Measurements from ENCODE around the gene ASS1.
A peak's percentile ranks its signal among the peaks of the same experiment; 100 is the strongest.
"Not testable (repeated sequence)": the region's sequence is repeated elsewhere in the genome, so short reads cannot be mapped to it uniquely, and the experiment has no call there.

The ASS1 gene

DNA sequence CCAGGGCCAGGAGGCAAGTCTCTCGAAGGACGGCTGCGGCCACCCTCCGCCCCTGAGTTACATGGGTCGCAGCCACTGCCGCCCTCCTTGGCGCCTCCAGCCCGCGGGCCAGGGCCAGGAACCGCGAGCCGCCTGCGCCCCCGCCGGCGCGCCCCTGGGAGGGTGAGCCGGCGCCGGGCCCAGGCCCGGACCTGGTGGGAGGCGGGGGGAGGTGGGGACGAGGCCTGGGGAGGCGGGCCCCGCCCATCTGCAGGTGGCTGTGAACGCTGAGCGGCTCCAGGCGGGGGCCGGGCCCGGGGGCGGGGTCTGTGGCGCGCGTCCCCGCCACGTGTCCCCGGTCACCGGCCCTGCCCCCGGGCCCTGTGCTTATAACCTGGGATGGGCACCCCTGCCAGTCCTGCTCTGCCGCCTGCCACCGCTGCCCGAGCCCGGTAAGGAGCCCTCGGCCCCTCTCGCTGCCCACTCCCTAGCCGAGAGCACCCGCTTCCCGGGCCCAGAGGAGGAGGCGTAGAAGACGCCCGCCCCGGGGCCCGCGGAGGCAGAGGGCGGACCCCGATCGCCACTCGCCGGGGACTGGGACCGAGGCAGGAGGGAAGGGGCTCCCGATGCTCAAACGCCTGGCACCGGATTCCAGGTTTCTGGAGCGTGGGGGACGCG, at the start of gene ASS1:
Gene ASS1 (plus strand): TSS at position 397 of the 657 bp plus-strand sequence. CDS start 7,268 bp downstream, outside the sequence.
- DNase-seq = peak in 2 of 3 donors; percentile 19 to 61

DNA sequence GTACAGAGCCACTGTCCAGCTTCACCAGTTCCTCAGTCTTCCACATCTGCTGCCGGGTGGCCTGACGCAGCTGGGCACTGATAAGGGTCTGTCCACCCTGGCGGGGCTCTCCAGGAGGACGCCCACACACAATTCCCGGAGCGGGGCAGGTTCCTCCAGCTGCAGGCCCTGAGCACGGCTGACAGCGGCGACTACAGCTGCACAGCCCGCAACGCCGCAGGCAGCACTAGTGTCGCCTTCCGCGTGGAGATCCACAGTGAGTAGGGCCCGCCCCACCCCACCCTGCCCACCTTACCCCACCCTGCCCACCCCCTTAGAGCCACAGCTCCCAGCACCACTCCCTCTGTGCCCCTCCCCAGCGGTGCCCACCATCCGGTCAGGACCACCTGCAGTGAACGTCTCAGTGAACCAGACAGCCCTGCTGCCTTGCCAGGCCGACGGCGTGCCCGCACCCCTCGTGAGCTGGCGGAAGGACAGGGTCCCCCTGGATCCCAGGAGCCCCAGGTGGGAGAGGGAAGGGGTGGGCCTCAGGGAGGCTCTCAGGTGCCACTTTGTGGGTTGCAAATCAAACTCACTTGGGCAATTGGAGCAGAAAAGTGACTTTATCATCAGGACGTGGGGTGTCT, 48.8 kb upstream of the ASS1 start:
- DNase-seq = no peak

DNA sequence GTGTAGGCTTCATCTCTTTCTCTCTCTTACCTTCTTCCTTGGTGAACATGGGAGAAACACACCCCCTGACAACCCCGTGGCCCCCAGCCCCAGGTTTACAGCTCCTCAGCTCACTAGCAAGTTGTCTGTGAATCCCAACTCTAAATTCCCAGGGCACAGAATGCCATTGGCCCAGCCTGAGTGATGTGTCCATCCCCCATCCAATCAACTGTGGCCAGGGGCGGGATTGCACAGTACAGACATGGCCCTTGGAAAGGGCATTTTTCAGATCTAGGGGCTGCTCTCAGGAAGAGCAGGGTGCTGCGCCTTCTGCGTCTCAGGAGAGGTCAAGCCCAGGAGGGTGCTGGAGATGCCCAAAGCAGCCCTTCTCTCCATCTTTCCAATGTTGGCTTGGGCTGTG, 48.2 kb upstream of the ASS1 start:
- peak in 1 of 3 donors; percentile 20 for DNase-seq

DNA sequence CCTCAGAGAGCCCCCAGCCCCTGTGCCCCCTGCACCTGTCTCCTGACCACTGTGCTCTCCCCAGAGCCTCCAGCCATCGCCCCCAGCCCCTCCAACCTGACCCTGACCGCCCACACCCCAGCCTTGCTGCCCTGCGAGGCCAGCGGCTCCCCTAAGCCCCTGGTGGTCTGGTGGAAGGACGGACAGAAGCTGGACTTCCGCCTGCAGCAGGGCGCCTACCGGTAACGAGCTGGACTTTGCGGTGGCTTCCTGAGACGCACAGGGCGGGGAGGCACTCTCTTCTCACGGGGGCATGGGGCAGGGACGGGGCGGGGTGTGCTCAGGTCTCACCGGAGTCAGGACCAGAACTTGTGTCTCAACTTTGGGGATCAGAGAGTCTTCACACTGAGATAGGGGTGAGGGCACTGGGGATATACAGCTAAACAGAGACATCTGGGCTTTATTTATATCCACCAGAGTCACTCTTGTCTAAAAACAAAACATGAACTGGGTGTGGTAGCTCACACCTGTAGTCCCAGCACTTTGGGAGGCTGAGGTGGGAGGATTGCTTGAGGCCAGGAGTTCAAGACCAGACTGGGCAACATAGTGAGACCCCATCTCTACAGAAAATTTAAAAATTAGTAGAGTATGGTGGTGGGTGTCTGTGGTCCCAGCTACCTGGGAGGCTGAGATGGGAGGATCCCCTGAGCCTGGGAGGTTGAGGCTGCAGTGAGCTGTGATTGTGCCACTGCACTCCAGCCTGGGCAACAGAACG, 46.1 kb upstream of the ASS1 start:
- no peak for DNase-seq

GRCh38 chr9:130399768-130400167, 45.0 kb upstream of the ASS1 start:
- no peak for DNase-seq

- no peak for DNase-seq
Observed at GRCh38 chr9:130400870-130401269, 43.9 kb upstream of the ASS1 start.

GRCh38 chr9:130401742-130402141, 43.0 kb upstream of the ASS1 start:
- DNase-seq = not testable (repeated sequence)

DNA sequence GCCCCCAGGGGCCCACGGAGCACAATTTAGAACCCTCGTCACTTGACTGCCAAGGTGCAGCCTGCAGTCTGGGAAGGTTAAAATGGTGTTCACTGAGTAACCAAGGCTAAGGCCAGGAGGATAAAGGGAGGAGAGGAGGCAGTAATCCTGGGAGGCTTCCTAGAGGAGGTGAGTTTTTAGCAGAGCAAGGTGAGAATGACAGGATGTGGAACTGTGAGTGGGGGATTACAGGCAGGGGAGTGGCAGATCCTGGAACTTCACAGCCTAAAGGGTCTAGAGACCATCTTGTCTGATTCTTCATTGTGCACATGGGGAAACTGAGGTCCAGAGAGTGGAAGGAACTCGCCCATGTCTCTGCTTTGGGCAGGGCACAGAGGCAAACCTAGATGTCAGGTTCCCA, 42.5 kb upstream of the ASS1 start:
- DNase-seq = no peak

DNA sequence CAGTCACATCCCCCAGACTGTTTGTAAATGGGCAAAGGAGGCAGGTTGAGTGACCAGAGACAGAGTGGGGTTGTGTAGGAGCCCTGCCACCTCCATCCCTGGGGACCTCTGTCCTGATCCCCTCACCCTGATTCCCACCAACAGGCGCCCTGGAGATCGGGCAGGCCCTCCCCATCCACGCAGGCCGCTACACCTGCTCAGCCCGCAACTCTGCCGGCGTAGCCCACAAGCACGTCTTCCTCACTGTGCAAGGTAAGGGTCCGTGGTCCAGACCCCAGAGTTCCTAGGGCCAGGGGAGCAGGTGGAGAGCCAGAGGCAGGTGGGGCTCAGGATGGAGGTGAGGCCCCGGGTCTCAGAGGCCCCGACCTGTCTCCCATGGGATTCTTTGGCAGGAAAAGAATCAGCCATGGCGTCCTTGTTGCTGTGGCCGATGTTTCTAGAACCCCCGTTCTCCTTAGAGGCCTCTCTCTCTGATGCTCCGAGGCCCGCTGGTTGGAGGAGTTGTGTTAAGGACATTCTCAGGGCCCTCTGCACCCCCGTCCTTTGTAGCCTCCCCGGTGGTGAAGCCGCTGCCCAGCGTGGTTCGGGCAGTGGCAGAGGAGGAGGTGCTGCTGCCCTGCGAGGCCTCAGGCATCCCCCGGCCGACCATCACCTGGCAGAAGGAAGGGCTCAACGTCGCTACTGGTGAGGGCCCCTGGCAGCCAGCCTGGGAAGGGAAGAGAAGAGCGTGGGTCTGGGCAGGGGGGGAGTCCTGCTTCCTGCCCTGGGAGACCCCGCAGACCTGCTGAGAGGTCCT, 41.9 kb upstream of the ASS1 start:
- no peak for DNase-seq

- DNase-seq = no peak
Observed at GRCh38 chr9:130405657-130406257, 39.0 kb upstream of the ASS1 start.

- DNase-seq = no peak
Observed at GRCh38 chr9:130406278-130406895, 38.4 kb upstream of the ASS1 start.

DNA sequence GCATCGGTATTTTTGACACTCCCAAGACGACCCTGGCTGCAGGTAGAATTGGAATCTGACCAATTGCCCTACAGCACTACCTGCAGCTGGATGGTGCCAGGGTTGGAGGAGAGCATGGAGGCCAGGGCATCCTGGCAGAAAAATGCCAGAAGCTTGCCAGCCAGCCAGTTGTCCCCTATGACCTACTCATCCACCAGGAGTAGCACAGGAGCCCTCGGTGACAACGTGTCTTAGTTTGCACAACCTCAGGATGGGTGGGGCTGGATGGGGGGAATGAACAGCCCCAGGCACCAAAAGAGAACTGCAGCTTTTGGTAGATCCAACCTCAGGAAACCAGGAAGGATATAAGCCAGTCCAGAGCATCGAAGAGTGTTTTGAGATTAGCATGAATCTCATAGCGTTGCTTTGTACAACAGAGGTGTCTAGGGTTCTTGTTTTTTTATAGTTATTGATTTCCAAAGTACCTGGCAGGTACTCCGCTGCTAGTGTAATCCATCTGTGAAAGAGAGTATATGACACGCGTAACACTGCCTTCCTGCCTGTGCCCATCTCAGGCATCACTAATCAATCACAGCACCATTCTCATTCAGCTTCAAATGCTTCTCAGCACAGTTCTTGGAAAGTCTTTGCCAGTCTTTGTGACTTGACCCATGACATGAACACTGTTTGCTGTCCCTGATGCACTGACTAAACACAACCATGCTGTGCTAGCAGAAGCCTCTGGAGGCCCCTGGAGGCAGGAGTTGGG, 36.7 kb upstream of the ASS1 start:
- DNase-seq = no peak

DNA sequence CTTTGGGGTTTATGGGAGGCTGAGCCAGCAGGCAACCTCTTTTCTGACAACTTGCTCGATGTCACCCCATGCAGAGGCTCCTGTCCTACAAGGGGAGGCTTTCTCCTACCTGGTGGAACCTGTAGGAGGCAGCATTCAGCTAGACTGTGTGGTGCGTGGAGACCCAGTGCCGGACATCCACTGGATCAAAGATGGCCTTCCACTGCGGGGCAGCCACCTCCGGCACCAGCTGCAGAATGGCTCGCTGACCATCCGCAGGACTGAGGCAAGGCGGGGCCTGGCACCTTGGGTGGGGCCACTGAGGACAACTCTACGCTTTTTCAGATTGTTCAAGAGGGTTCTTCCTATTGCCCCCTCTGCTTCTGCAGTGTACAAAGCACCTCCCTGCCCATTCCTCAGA, 36.1 kb upstream of the ASS1 start:
- no peak for DNase-seq

DNA sequence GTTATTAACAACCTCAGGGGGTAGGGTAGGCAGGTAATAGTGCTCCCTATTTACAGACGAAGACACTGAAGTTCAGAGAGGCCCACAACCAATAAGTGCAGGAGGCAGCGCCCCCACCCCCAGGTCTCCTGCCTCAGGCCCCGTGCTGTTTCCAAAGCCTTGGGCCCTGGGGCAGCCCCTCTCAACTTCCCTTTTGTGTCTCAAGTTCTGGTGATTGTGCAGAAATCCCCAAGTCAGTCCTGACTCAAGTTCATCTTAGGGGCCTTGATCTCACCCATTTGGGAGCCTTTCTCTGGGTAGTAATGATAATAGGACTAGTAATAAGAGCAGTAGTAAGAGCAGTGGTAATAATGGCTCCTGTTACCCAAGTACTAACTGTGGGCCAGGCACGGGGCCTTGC, 35.5 kb upstream of the ASS1 start:
- DNase-seq = peak; percentile 77 to 85 (median 83)

GRCh38 chr9:130410443-130410842, 34.3 kb upstream of the ASS1 start:
- no peak for DNase-seq

DNA sequence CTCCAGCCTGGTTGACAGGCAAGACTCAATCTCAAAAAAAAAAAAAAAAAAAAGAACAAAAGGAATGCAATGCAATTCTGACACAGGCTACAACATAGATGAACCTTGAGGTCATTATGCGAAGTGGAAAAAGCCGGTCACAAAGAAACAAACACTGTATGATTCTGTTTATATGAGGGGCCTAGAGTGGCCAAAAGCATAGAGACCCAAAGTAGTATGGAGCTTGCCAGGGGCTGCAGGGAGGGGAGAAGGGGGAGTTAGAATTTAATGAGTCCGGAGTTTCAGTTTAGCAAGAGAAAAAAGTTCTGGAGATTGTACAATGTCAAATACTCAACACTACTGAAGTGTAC, 33.2 kb upstream of the ASS1 start:
- DNase-seq = no peak

- no peak for DNase-seq
Observed at GRCh38 chr9:130414081-130414731, 30.6 kb upstream of the ASS1 start.

GRCh38 chr9:130414910-130415746, 29.6 kb upstream of the ASS1 start:
- no peak for DNase-seq

DNA sequence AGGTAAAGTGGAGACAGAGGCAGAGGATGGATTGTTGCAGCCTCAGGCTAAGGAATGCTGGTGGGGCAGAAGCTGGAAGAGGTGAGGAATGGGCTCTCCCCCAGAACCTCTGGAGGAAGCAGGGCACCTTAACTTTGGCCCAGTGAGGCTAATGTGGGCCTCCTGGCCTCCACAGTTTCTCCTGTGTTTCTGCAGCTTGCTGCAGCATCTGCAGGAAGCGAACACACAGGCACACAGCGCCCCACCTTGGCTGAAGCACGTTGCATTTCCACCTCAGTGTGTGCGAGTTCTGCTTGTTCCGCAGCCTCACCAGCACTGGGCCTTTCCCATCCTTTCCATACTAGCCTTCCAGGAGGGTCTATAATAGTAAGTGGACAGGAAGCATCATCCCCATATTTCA, 27.2 kb upstream of the ASS1 start:
- no peak for DNase-seq

DNA sequence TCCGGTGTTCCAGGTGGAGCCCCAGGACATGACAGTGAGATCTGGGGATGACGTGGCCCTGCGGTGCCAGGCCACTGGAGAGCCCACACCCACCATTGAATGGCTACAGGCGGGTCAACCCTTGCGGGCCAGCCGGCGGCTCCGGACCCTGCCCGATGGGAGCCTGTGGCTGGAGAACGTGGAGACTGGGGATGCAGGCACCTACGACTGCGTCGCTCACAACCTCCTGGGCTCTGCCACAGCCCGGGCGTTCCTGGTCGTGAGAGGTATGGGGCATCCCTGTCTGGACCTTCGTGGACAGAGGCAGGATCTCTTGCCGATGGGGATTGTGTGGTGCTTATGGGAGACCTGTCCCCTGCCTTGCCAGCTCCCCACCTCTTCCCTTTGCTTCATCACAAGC, 26.0 kb upstream of the ASS1 start:
- no peak for DNase-seq

Measured in suppressor macrophage treated with lipopolysaccharide for 1 hour (primary cell).